ENCODE measurements around the gene TINAGL1. TPM values are rescaled to one million over a fixed set of nuclear protein-coding genes. Genes with fewer than 3 reads are reported as not detected.

Gene TINAGL1
- total RNA-seq, 1 donor from 2014 or later = 27.2 TPM

- no peaks in the 10 kb centered on the region for H3K9me3 Mint-ChIP-seq
- H3K36me3 Mint-ChIP-seq = no peaks in the 10 kb centered on the region
Measured at GRCh38 chr1:31620631-31621497, 44.5 kb downstream of the TINAGL1 start.

GRCh38 chr1:31621498-31621820 lies 45.1 kb downstream of the TINAGL1 start:
- peaks cover 22% of the 10 kb centered on the region for H3K27me3 Mint-ChIP-seq
- peaks cover 4% of the 10 kb centered on the region for H3K4me1 Mint-ChIP-seq (ENCODE audit: unreplicated experiment)
- no peaks in the 10 kb centered on the region for H3K36me3 Mint-ChIP-seq
- no peaks in the 10 kb centered on the region for H3K9me3 Mint-ChIP-seq
- H3K27ac Mint-ChIP-seq = no peak overlapping the region
- no peak for DNase-seq (ENCODE audit: extremely low spot score, unreplicated experiment)
- H3K4me3 Mint-ChIP-seq = no peak overlapping the region
- no peak for TF ChIP-seq CTCF (conservative IDR thresholded peaks at IDR 0.05)

More at GRCh38 chr1:31620631-31621497, 44.5 kb downstream of the TINAGL1 start:
- Mint-ChIP-seq H3K4me1 (ENCODE audit: unreplicated experiment) (peaks cover 6% of the 10 kb centered on the region), H3K4me3 (no peak overlapping the region), H3K27ac (no peak overlapping the region), H3K27me3 (peaks cover 28% of the 10 kb centered on the region)
- no peak for DNase-seq (ENCODE audit: extremely low spot score, unreplicated experiment)
- TF ChIP-seq CTCF (conservative IDR thresholded peaks at IDR 0.05) = no peak

- Mint-ChIP-seq H3K36me3 (no peaks in the 10 kb centered on the region), H3K27me3 (peaks cover 16% of the 10 kb centered on the region), H3K9me3 (no peaks in the 10 kb centered on the region), H3K27ac (no peak overlapping the region), H3K4me1 (ENCODE audit: unreplicated experiment) (peaks cover 8% of the 10 kb centered on the region), H3K4me3 (no peak overlapping the region)
- TF ChIP-seq CTCF (conservative IDR thresholded peaks at IDR 0.05) = no peak
- DNase-seq (ENCODE audit: extremely low spot score, unreplicated experiment) = no peak
Measured at GRCh38 chr1:31621847-31622730, 45.8 kb downstream of the TINAGL1 start.

GRCh38 chr1:31623365-31623764 lies 47.0 kb downstream of the TINAGL1 start:
- Mint-ChIP-seq H3K4me1 (ENCODE audit: unreplicated experiment) (peaks cover 8% of the 10 kb centered on the region), H3K36me3 (no peaks in the 10 kb centered on the region), H3K9me3 (no peaks in the 10 kb centered on the region), H3K27ac (no peak overlapping the region), H3K4me3 (no peak overlapping the region), H3K27me3 (peaks cover 11% of the 10 kb centered on the region)
- DNase-seq (ENCODE audit: extremely low spot score, unreplicated experiment) = no peak
- TF ChIP-seq CTCF (conservative IDR thresholded peaks at IDR 0.05) = no peak

- H3K36me3 Mint-ChIP-seq = no peaks in the 10 kb centered on the region
- H3K9me3 Mint-ChIP-seq = no peaks in the 10 kb centered on the region
- no peak for TF ChIP-seq CTCF (conservative IDR thresholded peaks at IDR 0.05)
- peaks cover 3% of the 10 kb centered on the region for H3K27me3 Mint-ChIP-seq
- no peak overlapping the region for H3K4me3 Mint-ChIP-seq
- H3K4me1 Mint-ChIP-seq (ENCODE audit: unreplicated experiment) = peaks cover 8% of the 10 kb centered on the region
- no peak for DNase-seq (ENCODE audit: extremely low spot score, unreplicated experiment)
- H3K27ac Mint-ChIP-seq = no peak overlapping the region
Measured at GRCh38 chr1:31624309-31624708, 48.0 kb downstream of the TINAGL1 start.

Measured in type B pancreatic cell (in vitro differentiated cells).